Measurements from ENCODE around the gene LNPEP.

LNPEP gene

GRCh38 chr5:96935559-96936430 lies at the start of gene LNPEP:
TSS of gene LNPEP (plus strand) at chr5:96936080. CDS start at chr5:96936156, 76 bp downstream.
- DNase-seq, result peak; percentile 58 to 97 (median 94)

GRCh38 chr5:96893342-96893741 lies 42.5 kb upstream of the LNPEP start:
- no peak for DNase-seq

- no peak for DNase-seq
Observed at GRCh38 chr5:96896276-96896675, 39.6 kb upstream of the LNPEP start.

GRCh38 chr5:96896806-96897205 lies 39.1 kb upstream of the LNPEP start:
- DNase-seq, result no peak

- no peak for DNase-seq
Observed at GRCh38 chr5:96901384-96901783, 34.5 kb upstream of the LNPEP start.

GRCh38 chr5:96901841-96902240 lies 34.0 kb upstream of the LNPEP start:
- no peak for DNase-seq

GRCh38 chr5:96902876-96903275 lies 33.0 kb upstream of the LNPEP start:
- DNase-seq, result no peak

GRCh38 chr5:96903300-96903699 lies 32.6 kb upstream of the LNPEP start:
- no peak for DNase-seq

GRCh38 chr5:96904054-96904931 lies 31.6 kb upstream of the LNPEP start:
- DNase-seq, result no peak

- DNase-seq, result no peak
Observed at GRCh38 chr5:96905864-96906263, 30.0 kb upstream of the LNPEP start.

- no peak for DNase-seq
Observed at GRCh38 chr5:96909003-96909402, 26.9 kb upstream of the LNPEP start.

- DNase-seq, result no peak
Observed at GRCh38 chr5:96909435-96909834, 26.4 kb upstream of the LNPEP start.

GRCh38 chr5:96911139-96911538 lies 24.7 kb upstream of the LNPEP start:
- DNase-seq, result no peak

GRCh38 chr5:96913233-96913632 lies 22.6 kb upstream of the LNPEP start:
- no peak for DNase-seq

- DNase-seq, result no peak
Observed at GRCh38 chr5:96919754-96920197, 16.1 kb upstream of the LNPEP start.

GRCh38 chr5:96920744-96921355 lies 15.0 kb upstream of the LNPEP start:
- no peak for DNase-seq

GRCh38 chr5:96922499-96923244 lies 13.2 kb upstream of the LNPEP start:
- no peak for DNase-seq

GRCh38 chr5:96924016-96924443 lies 11.8 kb upstream of the LNPEP start:
- peak in 1 of 14 donors; percentile 71 for DNase-seq

- DNase-seq, result no peak
Observed at GRCh38 chr5:96926276-96926675, 9.6 kb upstream of the LNPEP start.

GRCh38 chr5:96927008-96927407 lies 8.9 kb upstream of the LNPEP start:
- DNase-seq, result no peak

- no peak for DNase-seq
Observed at GRCh38 chr5:96928931-96929708, 6.8 kb upstream of the LNPEP start.

Data from C1 segment of cervical spinal cord (tissue), 14 donors.